DOHH2 (cell line): Measurements from ENCODE around the gene SCN11A.

ENCODE experiments used
- H3F3A ChIP-seq: fragments of 200-600 bp; sonication (generic), shearing (Covaris generic); 2 replicates; pipeline ENCODE4 v1.6.0; 2016; ENCODE audit warnings: antibody characterized with exemption, mild to moderate bottlenecking; ENCODE audit not compliant: control insufficient read depth, insufficient read depth
- H3K27ac ChIP-seq: fragments of 200-600 bp; sonication (generic); 2 replicates; pipeline ENCODE4 v1.5.1; 2014; ENCODE audit warnings: low read depth, mild to moderate bottlenecking, low read length, moderate library complexity
- H3K27me3 ChIP-seq: fragments of 200-600 bp; sonication (generic); 2 replicates; pipeline ENCODE4 v1.6.1; 2014; ENCODE audit warnings: mild to moderate bottlenecking, low read length, mixed read lengths; ENCODE audit not compliant: control insufficient read depth
- H3K36me3 ChIP-seq: fragments of 200-600 bp; sonication (generic); 2 replicates; pipeline ENCODE4 v1.6.1; 2014; ENCODE audit warnings: mild to moderate bottlenecking, low read length, moderate library complexity, mixed read lengths; ENCODE audit not compliant: control insufficient read depth
- H3K4me1 ChIP-seq: fragments of 200-600 bp; sonication (generic); 2 replicates; pipeline ENCODE4 v1.6.1; 2014; ENCODE audit warnings: mild to moderate bottlenecking, low read length, mixed read lengths; ENCODE audit not compliant: control insufficient read depth
- H3K4me2 ChIP-seq: fragments of 200-600 bp; sonication (generic); 2 replicates; pipeline ENCODE4 v1.6.0; 2014; ENCODE audit warnings: mild to moderate bottlenecking, low read length, moderate library complexity
- H3K4me3 ChIP-seq: fragments of 200-600 bp; sonication (generic); 2 replicates; pipeline ENCODE4 v1.5.1; 2014; ENCODE audit warnings: mild to moderate bottlenecking, low read length, mixed read lengths
- H3K79me2 ChIP-seq: fragments of 200-600 bp; sonication (generic); 2 replicates; pipeline ENCODE4 v1.6.1; 2014; ENCODE audit warnings: mild to moderate bottlenecking, low read length, mixed read lengths; ENCODE audit not compliant: control insufficient read depth
- H3K9me2 ChIP-seq: fragments of 200-600 bp; sonication (generic); replicated peaks from 2 replicates; pipeline ENCODE4 v1.6.1; 2014; ENCODE audit warnings: mild to moderate bottlenecking, low read length, mixed read lengths; ENCODE audit not compliant: control insufficient read depth
- H3K9me3 ChIP-seq: fragments of 200-600 bp; sonication (generic); 2 replicates; pipeline ENCODE4 v1.6.1; 2014; ENCODE audit warnings: antibody characterized with exemption, low read length, mixed read lengths; ENCODE audit not compliant: control insufficient read depth, insufficient read depth
- H4K20me1 ChIP-seq: fragments of 200-600 bp; sonication (generic); 2 replicates; pipeline ENCODE4 v1.6.0; 2014; ENCODE audit warnings: low read depth, mild to moderate bottlenecking, antibody characterized with exemption, low read length, moderate library complexity; ENCODE audit not compliant: control insufficient read depth, insufficient read depth
- CTCF ChIP-seq: fragments of 200-600 bp; sonication (generic); IDR thresholded peaks from one replicate; pipeline ENCODE4 v1.5.1; 2014; ENCODE audit warnings: antibody characterized with exemption, mild to moderate bottlenecking, low read depth, low read length; ENCODE audit not compliant: poor library complexity, severe bottlenecking
- EZH2phosphoT487 ChIP-seq: fragments of 200-600 bp; sonication (generic); IDR thresholded peaks from 2 replicates; pipeline ENCODE4 v1.6.1; 2017; ENCODE audit warnings: borderline replicate concordance, mild to moderate bottlenecking, antibody characterized with exemption, low read length, moderate library complexity, mixed read lengths

Gene SCN11A

GRCh38 chr3:39051649-39052561, at the start of gene SCN11A, which contains the start of gene WDR48:
Gene SCN11A (minus strand): TSS chr3:39051944. CDS start chr3:38950362, 101,582 bp downstream.
Gene WDR48 (plus strand): TSS chr3:39052016. CDS start chr3:39052026, 10 bp downstream.
- Histone ChIP-seq H3K4me1 (peaks cover 21% of the 10 kb centered on the region), H3K27me3 (no peaks in the 10 kb centered on the region), H4K20me1 (no peaks in the 10 kb centered on the region), H3K4me3 (peak within 1 kb of the TSS; percentile 80), H3K36me3 (0 out of 2 replicates have a peak, but pooled peaks cover 3% of the 10 kb centered on the region), H3F3A (no peaks in the 10 kb centered on the region; the same call in 1 of the 2 replicates), H3K9me2 (no peaks in the 10 kb centered on the region), H3K27ac (peak within 1 kb of the TSS; percentile 48), H3K4me2 (peak within 1 kb of the TSS; percentile 77), H3K79me2 (peaks cover 34% of the 10 kb centered on the region), H3K9me3 (no peaks in the 10 kb centered on the region)
- no peak for TF ChIP-seq EZH2phosphoT487

- peaks cover 18% of the 10 kb centered on the region for H3K79me2 ChIP-seq
- no peaks in the 10 kb centered on the region for H4K20me1 ChIP-seq
- peaks cover 42% of the 10 kb centered on the region for H3K36me3 ChIP-seq
- no peak overlapping the region for H3K4me2 ChIP-seq
- no peaks in the 10 kb centered on the region for H3K9me3 ChIP-seq
- no peaks in the 10 kb centered on the region for H3K9me2 ChIP-seq
- no peak overlapping the region for H3K4me3 ChIP-seq
- peaks cover 4% of the 10 kb centered on the region; the same call in 1 of the 2 replicates for H3F3A ChIP-seq
- H3K27me3 ChIP-seq, result no peaks in the 10 kb centered on the region
- peaks cover 23% of the 10 kb centered on the region for H3K4me1 ChIP-seq
- TF ChIP-seq EZH2phosphoT487, result no peak
- TF ChIP-seq CTCF, result peak; percentile 82
- no peak overlapping the region for H3K27ac ChIP-seq
Measured at GRCh38 chr3:39101022-39101689, 49.4 kb upstream of the SCN11A start.

- peaks cover 12% of the 10 kb centered on the region for H3K79me2 ChIP-seq
- H3K27ac ChIP-seq, result no peak overlapping the region
- no peak overlapping the region for H3K4me3 ChIP-seq
- H3F3A ChIP-seq, result peaks cover 2% of the 10 kb centered on the region; the same call in 1 of the 2 replicates
- peaks cover 47% of the 10 kb centered on the region for H3K36me3 ChIP-seq
- no peaks in the 10 kb centered on the region for H3K27me3 ChIP-seq
- H3K9me3 ChIP-seq, result no peaks in the 10 kb centered on the region
- no peaks in the 10 kb centered on the region for H3K9me2 ChIP-seq
- H4K20me1 ChIP-seq, result no peaks in the 10 kb centered on the region
- no peak for TF ChIP-seq EZH2phosphoT487
- TF ChIP-seq CTCF, result no peak
- H3K4me2 ChIP-seq, result no peak overlapping the region
- H3K4me1 ChIP-seq, result peaks cover 17% of the 10 kb centered on the region
Measured at GRCh38 chr3:39100500-39100886, 48.7 kb upstream of the SCN11A start.
